ENCODE measurements around the gene CPEB3. TPM values are rescaled to one million over a fixed set of nuclear protein-coding genes. Genes with fewer than 3 reads are reported as not detected.

CPEB3 gene
- total and polyA plus RNA-seq, 11 donors = 1.5 to 17.2 (median 9.9) TPM

DNA sequence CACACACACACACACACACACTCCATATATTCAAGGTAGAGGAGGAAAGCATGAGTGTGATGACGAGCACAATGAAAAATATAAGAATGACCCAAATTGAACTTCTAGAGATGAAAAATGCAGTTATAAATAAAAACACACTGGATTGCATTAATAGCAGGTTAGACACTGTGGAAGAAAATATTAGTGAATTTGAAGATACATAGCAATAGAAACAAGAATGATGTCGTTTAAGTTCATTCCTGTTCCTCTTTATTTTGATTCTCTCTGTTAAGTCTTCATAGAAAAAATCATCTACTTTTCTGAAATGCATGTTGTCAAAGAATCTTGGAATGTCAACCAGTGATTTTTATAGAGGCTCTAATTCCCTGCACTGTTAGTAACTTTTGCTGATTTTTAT, 288.9 kb downstream of the CPEB3 start:
- DNase-seq = no peak
- Histone ChIP-seq H3K4me1 (no peaks in the 10 kb centered on the region), H3K36me3 (peaks cover 0 to 71% (median 48%) of the 10 kb centered on the region in 9 donors), H3K9me3 (peaks cover 0 to 16% (median 0%) of the 10 kb centered on the region in 12 donors), H3K27me3 (no peaks in the 10 kb centered on the region), H3K4me3 (no peak overlapping the region), H3K27ac (no peak overlapping the region)
- intact Hi-C loops (cut with DNase I) = no loop called here
- TF ChIP-seq POLR2A (IDR thresholded peaks at IDR 0.05) (no peak), CTCF (IDR thresholded peaks at IDR 0.05) (no peak)
- no peak for ATAC-seq
- 94 to 98% (median 96%) methylated on average over 2 of the region's 2 CpGs for WGBS, 4 donors

DNA sequence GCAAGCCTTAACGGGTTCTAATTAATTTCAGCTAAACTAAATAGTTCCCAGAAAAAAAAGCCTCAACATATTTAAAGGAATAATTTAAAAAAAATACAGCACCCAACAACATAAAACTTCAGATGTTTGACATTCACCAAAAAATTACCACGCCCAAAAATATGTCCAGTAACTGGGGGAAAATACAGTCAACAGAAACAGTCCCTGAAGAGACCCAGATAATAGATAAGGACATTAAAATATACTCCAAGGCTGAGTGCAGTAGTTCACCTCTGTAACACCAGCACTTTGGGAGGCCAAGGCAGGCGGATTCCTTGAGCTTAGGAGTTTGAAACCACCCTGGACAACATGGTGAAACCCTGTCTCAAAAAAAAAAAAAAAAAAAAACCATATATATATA, 289.3 kb downstream of the CPEB3 start:
- DNase-seq = no peak
- Histone ChIP-seq H3K9me3 (peaks cover 0 to 16% (median 0%) of the 10 kb centered on the region in 12 donors), H3K4me3 (no peak overlapping the region), H3K27me3 (no peaks in the 10 kb centered on the region), H3K27ac (no peak overlapping the region), H3K4me1 (no peaks in the 10 kb centered on the region), H3K36me3 (peaks cover 0 to 72% (median 50%) of the 10 kb centered on the region in 9 donors)
- TF ChIP-seq POLR2A (IDR thresholded peaks at IDR 0.05) = no peak
- TF ChIP-seq CTCF (IDR thresholded peaks at IDR 0.05) = no peak
- ATAC-seq = no peak
- WGBS, 4 donors = 95 to 99% (median 98%) methylated on average over 3 of the region's 3 CpGs
- intact Hi-C loops (cut with DNase I) = no loop called here

Other genes starting within 250 kb of the CPEB3 start
- gene MARCHF5, start 89 bp upstream of the CPEB3 start, total RNA-seq = 10 to 100 TPM; 14.8 to 55.7 (median 29.4) TPM
- 10 to 100 TPM; 11.8 to 39.4 TPM for gene MARCHF5, start 89 bp upstream of the CPEB3 start, polyA plus RNA-seq

Measured in heart left ventricle (tissue), 16 donors.